Smooth muscle cell (in vitro differentiated cells): ENCODE results near the gene HOXD8. TPM values are rescaled to one million over a fixed set of nuclear protein-coding genes. Genes with fewer than 3 reads are reported as not detected.

Experiments
- DNase-seq: peaks from one replicate; lab custom pipeline; 2025; ENCODE audit not compliant: unreplicated experiment; lab: John Stamatoyannopoulos, UW
- H2AFZ ChIP-seq: fragments of 200-600 bp; sonication (generic); 2 replicates; pipeline ENCODE4 v1.6.0; 2016; ENCODE audit warnings: antibody characterized with exemption, low read depth, mild to moderate bottlenecking
- H3F3A ChIP-seq: fragments of 200-600 bp; sonication (generic); 2 replicates; pipeline ENCODE4 v1.6.0; 2017; ENCODE audit warnings: antibody characterized with exemption, low read depth
- H3K27ac ChIP-seq: fragments of 200-600 bp; sonication (generic); 2 replicates; pipeline ENCODE4 v1.5.1; 2016; ENCODE audit warnings: low read depth, mild to moderate bottlenecking
- H3K27me3 ChIP-seq: fragments of 200-600 bp; sonication (generic); 2 replicates; pipeline ENCODE4 v1.6.1; 2016; ENCODE audit warnings: low read depth, mild to moderate bottlenecking
- H3K36me3 ChIP-seq: fragments of 200-600 bp; sonication (generic); 2 replicates; pipeline ENCODE4 v1.5.1; 2016; ENCODE audit warnings: low read depth
- H3K4me1 ChIP-seq: fragments of 200-600 bp; sonication (generic); 2 replicates; pipeline ENCODE4 v1.5.1; 2016; ENCODE audit warnings: low read depth
- H3K4me2 ChIP-seq: fragments of 200-600 bp; sonication (generic); 2 replicates; pipeline ENCODE4 v1.6.0; 2016; ENCODE audit warnings: mild to moderate bottlenecking
- H3K4me3 ChIP-seq: fragments of 200-600 bp; sonication (generic); 2 replicates; pipeline ENCODE4 v1.5.1; 2016; ENCODE audit warnings: mild to moderate bottlenecking
- H3K79me2 ChIP-seq: fragments of 200-600 bp; sonication (generic); 2 replicates; pipeline ENCODE4 v1.6.0; 2016; ENCODE audit warnings: low read depth, mild to moderate bottlenecking
- H3K9ac ChIP-seq: fragments of 200-600 bp; sonication (generic); 2 replicates; pipeline ENCODE4 v1.6.0; 2016; ENCODE audit warnings: low read depth
- H3K9me3 ChIP-seq: fragments of 200-600 bp; sonication (generic); replicated peaks from 2 replicates; pipeline ENCODE4 v1.5.1; 2016; ENCODE audit warnings: low read depth
- H4K20me1 ChIP-seq: fragments of 200-600 bp; sonication (generic); 2 replicates; pipeline ENCODE4 v1.6.0; 2016; ENCODE audit warnings: low read depth
- CTCF ChIP-seq: fragments of 200-600 bp; sonication (generic); IDR thresholded peaks from 2 replicates; pipeline ENCODE4 v1.5.1; 2017; ENCODE audit warnings: borderline replicate concordance, mild to moderate bottlenecking, antibody characterized with exemption; ENCODE audit not compliant: insufficient read depth, poor library complexity, severe bottlenecking
- WGBS: methylation state at CpG from one replicate; pipeline ENCODE4 v1.1.7; 2016; ENCODE audit warnings: low lambda C conversion rate; 5-methylcytosine and 5-hydroxymethylcytosine counted together
- polyA plus RNA-seq: library from polyadenylated mRNA; unstranded; fragments of >200 nt; fragmentation: Nextera tagmentation; extraction: Ambion mirVana; gene quantifications from 2 replicates; pipeline ENCODE4 v1.2.1, GENCODE V29; 2016
- total RNA-seq: library from RNA; depleted of rRNA; stranded (reverse); fragments of >200 nt; gene quantifications from 2 replicates; pipeline ENCODE4 v1.2.3, GENCODE V29; 2014

HOXD8 gene
- total and polyA plus RNA-seq, 2 experiments from 2014 or later: 0.13 TPM; not detected in 1

- peaks cover 7% of the 10 kb centered on the region for H3K4me1 ChIP-seq
- no peaks in the 10 kb centered on the region for H4K20me1 ChIP-seq
- H3K9me3 ChIP-seq: no peaks in the 10 kb centered on the region
- DNase-seq: no peak
- H3K4me2 ChIP-seq: no peak overlapping the region
- H3K27me3 ChIP-seq: peaks cover 100% of the 10 kb centered on the region
- WGBS: 46% methylated on average over 5 of the region's 5 CpGs
- no peaks in the 10 kb centered on the region for H3K36me3 ChIP-seq
- H3K79me2 ChIP-seq: no peaks in the 10 kb centered on the region
- no peak for TF ChIP-seq CTCF
- no peak overlapping the region for H3K27ac ChIP-seq
- no peak overlapping the region for H3K4me3 ChIP-seq
- no peak overlapping the region for H3K9ac ChIP-seq
- H3F3A ChIP-seq: no peaks in the 10 kb centered on the region
- H2AFZ ChIP-seq: no peak overlapping the region
These were observed 38.6 kb upstream of the HOXD8 start for GRCh38 chr2:176090862-176091261.

- no peak for DNase-seq
- H3K4me1 ChIP-seq: peaks cover 5% of the 10 kb centered on the region
- H3K27ac ChIP-seq: no peak overlapping the region
- H3K4me3 ChIP-seq: peak overlapping the region; percentile 13
- WGBS: 11% methylated on average over 30 of the region's 31 CpGs
- no peaks in the 10 kb centered on the region for H4K20me1 ChIP-seq
- no peak overlapping the region for H3K4me2 ChIP-seq
- H3K9ac ChIP-seq: no peak overlapping the region
- H2AFZ ChIP-seq: no peak overlapping the region
- TF ChIP-seq CTCF: no peak
- H3K36me3 ChIP-seq: no peaks in the 10 kb centered on the region
- peaks cover 100% of the 10 kb centered on the region for H3K27me3 ChIP-seq
- no peaks in the 10 kb centered on the region for H3F3A ChIP-seq
- H3K9me3 ChIP-seq: no peaks in the 10 kb centered on the region
- no peaks in the 10 kb centered on the region for H3K79me2 ChIP-seq
These were observed 37.9 kb upstream of the HOXD8 start for GRCh38 chr2:176091329-176092258.

GRCh38 chr2:176092270-176093144, 37.0 kb upstream of the HOXD8 start, which contains the start of gene HOXD13:
HOXD13 (plus strand) TSS chr2:176092721; CDS start chr2:176092891, 170 bp downstream.
- Histone ChIP-seq H3K36me3 (no peaks in the 10 kb centered on the region), H3K27ac (no peak within 1 kb of the TSS), H3K4me2 (peak within 1 kb of the TSS; percentile 80), H3K9me3 (no peaks in the 10 kb centered on the region), H2AFZ (peak within 1 kb of the TSS; percentile 14), H3K79me2 (no peaks in the 10 kb centered on the region), H3K4me1 (peaks cover 5% of the 10 kb centered on the region), H3K27me3 (peaks cover 100% of the 10 kb centered on the region), H3K4me3 (peak within 1 kb of the TSS; percentile 58), H3F3A (no peaks in the 10 kb centered on the region), H4K20me1 (no peaks in the 10 kb centered on the region), H3K9ac (no peak within 1 kb of the TSS)
- WGBS: 2% methylated on average over 43 of the region's 95 CpGs
- no peak for TF ChIP-seq CTCF
- no peak for DNase-seq
